Measurements from ENCODE around the gene ZNF521.

ZNF521 gene

GRCh38 chr18:25225151-25225550 is 126.8 kb downstream of the ZNF521 start:
- DNase-seq (ENCODE audit: low read depth in 2 of 2) = no peak

DNA sequence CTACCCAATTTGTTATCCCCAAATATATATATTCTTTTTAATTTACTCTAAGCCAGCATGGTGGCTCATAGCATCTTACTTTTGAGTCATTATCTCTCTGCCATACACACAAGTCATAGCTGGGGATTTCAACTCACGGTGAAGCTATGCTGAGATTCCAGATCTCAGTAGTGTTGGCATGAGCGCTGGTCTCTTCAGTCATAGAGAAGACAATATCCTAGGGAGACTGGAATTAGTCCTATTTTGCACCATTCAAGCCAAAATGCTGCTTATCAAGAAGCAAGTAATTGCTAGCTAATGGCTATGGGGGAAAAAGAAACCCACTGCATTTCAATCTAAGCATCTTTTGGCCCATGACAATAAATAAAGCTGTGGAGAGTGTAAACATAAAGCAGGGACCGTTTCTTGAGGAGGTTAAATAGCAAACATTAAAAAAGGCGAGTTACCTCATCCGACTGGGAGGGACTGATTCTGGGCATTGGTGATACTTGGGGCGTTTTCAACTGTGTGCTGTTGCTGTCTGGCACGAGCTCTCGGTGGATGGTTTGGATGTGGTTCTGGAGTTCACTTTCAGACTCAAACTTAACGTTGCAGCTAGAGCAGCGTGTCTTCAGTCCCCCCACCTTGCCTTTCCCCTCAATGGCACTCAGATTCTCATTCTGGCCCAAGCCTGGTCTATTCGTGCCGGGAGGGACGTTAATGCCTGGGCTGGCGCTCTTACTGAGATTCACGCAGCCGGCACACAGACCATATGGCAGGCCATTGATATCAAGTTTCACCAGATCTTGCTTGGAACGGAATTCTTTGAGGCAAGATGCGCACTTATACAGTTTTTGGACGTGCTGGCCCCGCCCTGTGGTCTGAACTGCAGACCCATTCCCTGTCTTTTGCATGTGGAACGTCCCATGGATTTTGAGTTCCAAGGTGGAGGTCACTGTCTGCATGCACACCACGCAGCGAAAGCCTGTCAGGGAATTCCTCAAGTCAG is 127.8 kb downstream of the ZNF521 start:
- no peak for DNase-seq (ENCODE audit: low read depth in 2 of 2)

- DNase-seq (ENCODE audit: low read depth in 2 of 2) = no peak
Observed at GRCh38 chr18:25223211-25223610, 128.8 kb downstream of the ZNF521 start.

- no peak for DNase-seq (ENCODE audit: low read depth in 2 of 2)
Observed at GRCh38 chr18:25222648-25223047, 129.3 kb downstream of the ZNF521 start.

- DNase-seq (ENCODE audit: low read depth in 2 of 2) = no peak
Observed at GRCh38 chr18:25210622-25211021, 141.3 kb downstream of the ZNF521 start.

DNA sequence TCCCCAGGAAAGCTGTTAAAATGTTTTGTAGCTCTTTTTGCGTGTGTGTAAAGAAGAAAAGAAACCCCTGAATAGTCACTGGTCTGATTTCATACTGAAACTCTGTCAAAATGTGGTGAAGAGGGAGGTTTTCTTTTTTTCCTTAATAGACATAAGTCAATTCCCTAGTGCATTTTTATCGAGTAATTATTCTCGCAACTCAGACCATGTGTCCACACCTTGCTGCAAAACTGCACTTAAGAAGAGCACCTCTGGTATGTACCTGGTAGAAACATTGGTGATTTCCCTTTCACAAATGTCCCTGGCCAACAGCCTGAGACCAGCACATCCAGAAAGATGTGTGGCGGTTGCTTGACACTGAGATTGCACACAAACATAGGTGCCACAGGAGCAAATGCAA is 159.9 kb downstream of the ZNF521 start:
- no peak for DNase-seq (ENCODE audit: low read depth in 2 of 2)

- DNase-seq (ENCODE audit: low read depth in 2 of 2) = no peak
Observed at GRCh38 chr18:25190472-25190871, 161.5 kb downstream of the ZNF521 start.

DNA sequence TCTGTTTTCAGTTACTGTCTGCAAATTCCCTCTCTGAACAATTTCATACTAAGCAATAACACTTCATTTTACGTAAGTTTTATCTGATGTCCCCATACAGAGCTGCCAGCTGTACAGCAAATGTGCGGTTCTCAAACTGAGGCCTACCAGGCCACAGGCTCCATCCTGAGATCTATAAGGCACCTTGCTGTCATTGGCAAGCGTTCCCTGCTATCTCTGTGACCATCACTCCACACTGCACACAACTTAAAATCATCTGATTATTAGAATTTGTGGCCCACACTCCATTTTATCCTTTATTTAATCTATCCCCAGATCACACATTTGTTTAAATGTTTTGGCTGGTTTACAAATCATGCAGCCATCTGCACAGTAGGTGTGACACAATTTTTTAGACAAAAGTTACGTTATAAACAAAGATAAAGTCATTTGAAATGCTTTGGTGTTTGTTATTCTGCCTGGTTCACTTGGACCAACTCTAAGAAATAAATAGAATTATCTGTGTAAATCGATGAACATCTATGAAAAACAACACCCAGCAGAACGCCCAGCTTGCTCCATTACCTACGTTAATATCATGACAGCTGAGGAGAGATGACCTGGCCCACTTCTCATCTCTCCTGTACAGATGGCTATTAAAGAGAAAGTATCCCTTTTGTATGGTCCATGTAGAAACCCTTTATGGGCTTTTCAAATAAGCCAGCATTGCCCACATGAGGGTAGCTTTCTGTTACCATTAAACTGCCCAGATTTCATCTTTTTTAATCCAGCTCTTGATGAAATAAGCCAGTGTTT is 162.4 kb downstream of the ZNF521 start:
- DNase-seq (ENCODE audit: low read depth in 2 of 2) = no peak

DNA sequence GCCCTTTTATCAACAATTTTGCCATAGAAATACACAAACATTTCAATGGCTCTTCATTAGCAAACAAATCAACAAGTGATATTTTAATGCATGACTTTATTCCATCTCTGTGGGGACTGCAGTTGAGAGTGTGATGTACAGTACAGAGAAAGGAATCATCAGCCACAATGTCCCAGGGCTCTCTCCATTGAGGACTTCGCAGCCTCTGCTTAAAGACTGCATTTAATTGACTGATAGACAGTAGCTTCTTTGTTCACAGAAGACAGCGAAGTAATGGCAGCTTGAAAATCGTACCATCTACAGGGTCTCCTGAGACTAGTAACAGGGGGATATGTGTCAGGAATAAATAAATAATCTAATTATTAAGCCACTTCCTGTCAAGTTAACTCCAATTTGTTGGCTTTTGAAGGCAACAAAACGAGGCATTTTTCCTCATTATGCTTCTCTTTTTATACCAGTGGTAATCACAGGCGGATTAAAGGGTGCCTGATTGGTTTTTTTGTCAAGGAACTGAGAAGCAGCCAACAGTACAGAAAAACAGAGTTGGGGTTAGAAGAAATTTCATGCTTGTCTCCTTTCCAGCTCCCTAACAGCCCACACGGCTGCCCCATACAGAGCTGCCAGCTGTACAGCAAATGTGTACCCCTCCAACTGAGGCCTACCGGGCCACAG is 164.3 kb downstream of the ZNF521 start:
- DNase-seq (ENCODE audit: low read depth in 2 of 2) = no peak

- no peak for DNase-seq (ENCODE audit: low read depth in 2 of 2)
Observed at GRCh38 chr18:25186871-25187270, 165.1 kb downstream of the ZNF521 start.

DNA sequence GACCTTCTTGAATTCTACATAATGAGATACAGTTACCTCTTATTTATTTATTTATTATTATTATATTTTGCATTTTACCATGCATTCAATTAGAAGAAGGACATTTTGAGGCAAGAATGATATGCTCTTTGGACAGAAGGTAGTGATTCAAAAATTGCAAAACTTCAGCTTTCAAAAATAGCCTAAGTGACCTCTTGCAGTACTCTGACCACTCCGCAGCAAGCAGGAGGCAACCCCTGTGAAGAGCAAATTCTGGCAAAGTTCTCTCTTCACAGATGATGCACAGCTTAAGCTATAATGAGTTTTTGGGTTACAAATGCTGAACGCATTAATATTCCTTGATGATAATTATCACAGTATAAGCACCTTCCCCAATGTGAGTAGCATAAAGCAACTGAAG is 170.0 kb downstream of the ZNF521 start:
- no peak for DNase-seq (ENCODE audit: low read depth in 2 of 2)

DNA sequence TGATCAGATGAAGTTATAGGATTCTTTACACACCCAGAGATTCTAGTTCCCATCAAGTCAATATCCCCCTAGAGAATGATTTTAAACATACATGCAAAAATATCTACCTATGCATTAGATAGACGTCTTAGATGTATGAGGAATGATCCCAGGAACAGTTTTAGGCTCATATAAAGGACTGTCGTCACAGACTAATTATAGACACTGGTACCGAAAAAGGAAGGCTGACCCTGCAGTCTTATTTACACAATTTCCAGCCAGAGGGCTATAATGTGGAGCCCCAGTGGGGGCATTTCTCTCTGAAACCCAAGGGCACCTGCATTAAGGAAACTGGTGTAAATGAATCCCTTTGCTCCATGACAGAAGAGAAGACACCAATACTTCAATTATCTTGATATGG is 170.4 kb downstream of the ZNF521 start:
- DNase-seq (ENCODE audit: low read depth in 2 of 2) = no peak

- no peak for DNase-seq (ENCODE audit: low read depth in 2 of 2)
Observed at GRCh38 chr18:25180973-25181548, 170.9 kb downstream of the ZNF521 start.

- DNase-seq (ENCODE audit: low read depth in 2 of 2) = no peak
Observed at GRCh38 chr18:25177631-25178030, 174.3 kb downstream of the ZNF521 start.

GRCh38 chr18:25176518-25177042 is 175.4 kb downstream of the ZNF521 start:
- no peak for DNase-seq (ENCODE audit: low read depth in 2 of 2)

GRCh38 chr18:25175558-25176517 is 176.1 kb downstream of the ZNF521 start:
- no peak for DNase-seq (ENCODE audit: low read depth in 2 of 2)

GRCh38 chr18:25174324-25174723 is 177.6 kb downstream of the ZNF521 start:
- DNase-seq (ENCODE audit: low read depth in 2 of 2) = no peak

DNA sequence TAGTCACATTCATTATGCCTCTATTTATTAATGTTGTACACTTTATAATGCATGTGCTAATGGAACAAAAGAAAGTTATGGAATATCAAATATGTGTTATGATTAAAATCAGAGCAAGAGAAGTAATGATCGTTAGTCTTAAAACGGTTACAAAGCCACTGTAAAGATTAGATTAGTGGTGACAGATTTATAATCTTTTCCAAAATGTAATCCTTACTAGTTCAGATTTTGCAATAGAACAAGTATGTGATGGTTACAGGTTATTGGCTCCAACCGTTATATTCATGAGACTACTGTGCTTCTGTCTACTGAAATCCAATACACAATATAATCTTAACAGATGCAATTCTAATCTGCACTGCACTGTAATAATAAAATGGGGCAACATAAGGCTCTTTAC is 180.6 kb downstream of the ZNF521 start:
- no peak for DNase-seq (ENCODE audit: low read depth in 2 of 2)

GRCh38 chr18:25170402-25170801 is 181.6 kb downstream of the ZNF521 start:
- DNase-seq (ENCODE audit: low read depth in 2 of 2) = no peak

GRCh38 chr18:25169701-25170100 is 182.3 kb downstream of the ZNF521 start:
- DNase-seq (ENCODE audit: low read depth in 2 of 2) = no peak

All from stimulated activated CD8-positive, alpha-beta memory T cell treated with anti-CD3 and anti-CD28 coated beads, Interleukin-2, amount 100 ng/mL, for 1 hour (primary cell).